Measurements from ENCODE around the gene GAS2.

DNA sequence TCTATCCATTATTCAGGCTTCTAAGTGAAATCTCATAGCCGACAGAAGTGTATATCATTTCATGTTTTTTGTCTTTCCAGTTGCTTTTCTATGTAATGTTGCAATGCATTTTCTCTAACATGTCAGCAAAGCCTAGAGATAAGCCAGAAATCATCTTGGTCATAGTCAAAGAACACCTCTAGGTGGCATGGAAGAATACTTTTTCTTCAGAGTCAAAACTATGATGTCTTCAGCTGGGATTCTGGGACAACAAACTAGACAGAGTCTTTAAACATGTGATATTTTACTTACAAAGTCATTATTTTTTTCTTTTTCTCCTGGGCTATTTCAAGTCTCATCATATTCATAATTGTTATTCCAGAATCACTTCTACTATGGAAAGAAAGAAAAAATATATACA lies 4.4 kb downstream of the GAS2 start:
- no peak for TF ChIP-seq CTCF (IDR thresholded peaks at IDR 0.05)
- TF ChIP-seq POLR2A (IDR thresholded peaks at IDR 0.05) = no peak
